Right cardiac atrium (tissue), 5 donors: ENCODE data around the gene VGLL3. TPM values are rescaled to one million over a fixed set of nuclear protein-coding genes. Genes with fewer than 3 reads are reported as not detected.
A peak's percentile ranks its signal among the peaks of the same experiment; 100 is the strongest.
"Not testable (repeated sequence)": the region's sequence is repeated elsewhere in the genome, so short reads cannot be mapped to it uniquely, and the experiment has no call there.

Source experiments
- ATAC-seq, 2 donors: fragments of 200-7000 bp; cut with Tn5 transposase; one replicate each; pipeline versions ENCODE4 v1.8.0 to v1.9.1; 2020; ENCODE audit warnings: moderate library complexity in 2 of 2, mild to moderate bottlenecking in 1 of 2
- DNase-seq, 3 donors: peaks; one replicate each; pipeline ENCODE4 v3.0.0-alpha.2; 2020
- H3K27ac ChIP-seq: one replicate; pipeline ENCODE4 v1.5.1; 2013; ENCODE audit warnings: mild to moderate bottlenecking, low read length, control low read depth, moderate library complexity
- H3K27me3 ChIP-seq: one replicate; pipeline ENCODE4 v1.6.1; 2013; ENCODE audit not compliant: control insufficient read depth, insufficient read depth
- H3K4me1 ChIP-seq: one replicate; pipeline ENCODE4 v1.6.1; 2013; ENCODE audit warnings: low read length; ENCODE audit not compliant: control insufficient read depth, insufficient read depth
- H3K4me3 ChIP-seq: one replicate; pipeline ENCODE4 v1.5.1; 2013; ENCODE audit warnings: low read length, control low read depth
- H3K9me3 ChIP-seq: one replicate; pipeline ENCODE4 v1.6.1; 2013; ENCODE audit warnings: low read length; ENCODE audit not compliant: control insufficient read depth
- WGBS: extraction: QIAGEN DNeasy Blood & Tissue Kit; methylation state at CpG from one replicate; pipeline ENCODE4 v1.1.7; 2013; 5-methylcytosine and 5-hydroxymethylcytosine counted together
- intact Hi-C, 4 donors: fragments of 100-400 bp; cut with DNase I; formaldehyde crosslinking; loops; one replicate each; pipeline versions ENCODE4 v1.11.0 to v1.14.0; 2022 to 2023
- long read RNA-seq, 4 donors: library from polyadenylated mRNA; unstranded; transcript quantifications; one replicate each; pipeline ENCODE4 v2.0.0, GENCODE V29; 2020 to 2021
- polyA plus RNA-seq: library from polyadenylated mRNA; stranded (reverse); fragments of 200-250 nt; gene quantifications from one replicate; pipeline ENCODE4 v1.2.3, GENCODE V29; 2013
- total RNA-seq, 4 donors: library from RNA; stranded (reverse); fragmentation: NEBNext Ultra II Directional; extraction: Animal tissue kit (Norgen Biotek cat#: 25700); gene quantifications; one replicate each; pipeline ENCODE4 v1.2.1, GENCODE V29; 2021
- donor health status: healthy with polysubstance abuse.
- donor health status: DM: no; HTN: yes; CAD: no.
- donor health status: DM: no; HTN: no; CAD: no.
- donor health status: DM: no; HTN: yes; CAD: no; lungs with severe emphysema.
- donor health status: DM: yes; HTN: yes; CAD: no.

VGLL3 gene
- total RNA-seq (10 to 100 TPM in 1 of 4 donors, 1 to 10 TPM in 3; 5.6 to 10.9 (median 8.4) TPM), polyA plus RNA-seq (2.2 TPM)
- long read RNA-seq, donor 1, partial matches to known transcripts: 2 of 3 reads
- long read RNA-seq, donor 1, other reads (novel, unspliced or antisense): 1 of 3 reads
- long read RNA-seq, donor 2, full-length matches to known transcripts: 1 of 2 reads
- long read RNA-seq, donor 2, partial matches to known transcripts: 0 of 2 reads
- long read RNA-seq, donor 2, other reads (novel, unspliced or antisense): 1 of 2 reads
- long read RNA-seq, donor 3, partial matches to known transcripts: 1 of 2 reads
- long read RNA-seq, donor 3, other reads (novel, unspliced or antisense): 1 of 2 reads
- long read RNA-seq, donor 4: 0 reads

- Histone ChIP-seq H3K27me3 (no peaks in the 10 kb centered on the region), H3K27ac (peak within 1 kb of the TSS; percentile 88), H3K4me3 (peak within 1 kb of the TSS; percentile 48), H3K4me1 (no peaks in the 10 kb centered on the region), H3K9me3 (no peaks in the 10 kb centered on the region)
- DNase-seq (peak; percentile 79 to 92 (median 91)), ATAC-seq (peak; percentile 96)
- intact Hi-C loops: no loop called here
- WGBS: under 1% methylated on average over 77 of the region's 77 CpGs
Observed at GRCh38 chr3:86990734-86991481, at the start of gene VGLL3. Gene VGLL3 (minus strand): TSS chr3:86991149. CDS start chr3:86990743, 406 bp downstream.

GRCh38 chr3:87037652-87038051, 46.7 kb upstream of the VGLL3 start:
- DNase-seq (no peak), ATAC-seq (no peak)
- WGBS: 69% methylated on average over 3 of the region's 3 CpGs
- no peak overlapping the region for H3K4me3 ChIP-seq
- intact Hi-C loops: no loop called here
- no peaks in the 10 kb centered on the region for H3K4me1 ChIP-seq
- H3K27ac ChIP-seq: no peak overlapping the region
- H3K27me3 ChIP-seq: no peaks in the 10 kb centered on the region
- H3K9me3 ChIP-seq: no peaks in the 10 kb centered on the region

GRCh38 chr3:87036671-87037070, 45.7 kb upstream of the VGLL3 start:
- DNase-seq (no peak), ATAC-seq (no peak)
- Histone ChIP-seq H3K4me1 (no peaks in the 10 kb centered on the region), H3K27me3 (no peaks in the 10 kb centered on the region), H3K9me3 (no peaks in the 10 kb centered on the region), H3K27ac (no peak overlapping the region), H3K4me3 (no peak overlapping the region)
- WGBS: 87% methylated on average over 6 of the region's 6 CpGs
- intact Hi-C loops: no loop called here

- Histone ChIP-seq H3K9me3 (no peaks in the 10 kb centered on the region), H3K4me3 (no peak overlapping the region), H3K27ac (no peak overlapping the region), H3K4me1 (no peaks in the 10 kb centered on the region), H3K27me3 (no peaks in the 10 kb centered on the region)
- ATAC-seq: no peak
- DNase-seq: no peak
- WGBS: 59% methylated on average over 3 of the region's 3 CpGs
- intact Hi-C loops: no loop called here
Observed at GRCh38 chr3:87035339-87035738, 44.4 kb upstream of the VGLL3 start.

- ATAC-seq (no peak), DNase-seq (no peak)
- WGBS: 48% methylated on average over 1 of the region's 1 CpG
Observed at GRCh38 chr3:87033205-87033604, 42.3 kb upstream of the VGLL3 start.

GRCh38 chr3:87025661-87026645, 35.0 kb upstream of the VGLL3 start:
- WGBS: 81% methylated on average over 3 of the region's 3 CpGs
- DNase-seq (no peak), ATAC-seq (no peak)
- intact Hi-C loops: no loop called here
- Histone ChIP-seq H3K27me3 (no peaks in the 10 kb centered on the region), H3K4me3 (no peak overlapping the region), H3K4me1 (no peaks in the 10 kb centered on the region), H3K9me3 (no peaks in the 10 kb centered on the region), H3K27ac (no peak overlapping the region)

More at GRCh38 chr3:87033205-87033604, 42.3 kb upstream of the VGLL3 start:
- no peak overlapping the region for H3K27ac ChIP-seq
- intact Hi-C loops: no loop called here
- H3K27me3 ChIP-seq: no peaks in the 10 kb centered on the region
- H3K4me3 ChIP-seq: no peak overlapping the region
- H3K9me3 ChIP-seq: no peaks in the 10 kb centered on the region
- no peaks in the 10 kb centered on the region for H3K4me1 ChIP-seq

GRCh38 chr3:87017370-87017769, 26.4 kb upstream of the VGLL3 start:
- H3K4me3 ChIP-seq, DNase-seq, H3K4me1 ChIP-seq, intact Hi-C loops, H3K27me3 ChIP-seq, H3K27ac ChIP-seq, ATAC-seq, H3K9me3 ChIP-seq: not testable (repeated sequence)
- 75% methylated on average over 6 of the region's 6 CpGs for WGBS

- H3K27me3 ChIP-seq: no peaks in the 10 kb centered on the region
- DNase-seq: no peak
- H3K9me3 ChIP-seq: no peaks in the 10 kb centered on the region
- WGBS: 82% methylated on average over 2 of the region's 2 CpGs
- H3K4me1 ChIP-seq: no peaks in the 10 kb centered on the region
- no peak for ATAC-seq
- H3K27ac ChIP-seq: no peak overlapping the region
- intact Hi-C loops: no loop called here
- H3K4me3 ChIP-seq: no peak overlapping the region
Observed at GRCh38 chr3:87009271-87009670, 18.3 kb upstream of the VGLL3 start.

- Histone ChIP-seq H3K9me3 (no peaks in the 10 kb centered on the region), H3K27ac (no peak overlapping the region), H3K4me3 (no peak overlapping the region), H3K4me1 (no peaks in the 10 kb centered on the region), H3K27me3 (no peaks in the 10 kb centered on the region)
- WGBS: 67% methylated on average over 4 of the region's 4 CpGs
- DNase-seq (no peak), ATAC-seq (no peak)
- intact Hi-C loops: no loop called here
Observed at GRCh38 chr3:87006844-87007439, 16.0 kb upstream of the VGLL3 start.

GRCh38 chr3:87004883-87005282, 13.9 kb upstream of the VGLL3 start:
- 59% methylated on average over 2 of the region's 2 CpGs for WGBS
- no peaks in the 10 kb centered on the region for H3K9me3 ChIP-seq
- DNase-seq: no peak
- ATAC-seq: no peak
- H3K27me3 ChIP-seq: no peaks in the 10 kb centered on the region
- intact Hi-C loops: no loop called here
- no peak overlapping the region for H3K27ac ChIP-seq
- no peaks in the 10 kb centered on the region for H3K4me1 ChIP-seq
- H3K4me3 ChIP-seq: no peak overlapping the region
